Panc1 (cell line): Measurements from ENCODE around the gene PXYLP1. TPM values are rescaled to one million over a fixed set of nuclear protein-coding genes. Genes with fewer than 3 reads are reported as not detected.

ENCODE experiments used
- ATAC-seq: fragments of 200-7000 bp; cut with Tn5 transposase; 2 replicates; pipeline ENCODE4 v1.9.1; 2020; ENCODE audit warnings: mild to moderate bottlenecking, moderate library complexity
- BruUV-seq: library from RNA; stranded (reverse); fragments of 400-500 nt; replicated peaks from 2 replicates; lab custom pipeline; 2021; lab: Mats Ljungman, UMichigan
- CTCF ChIA-PET: fragments of 300-600 bp; sonication (Branson Sonifier 250); formaldehyde crosslinking; loops from one replicate; lab custom pipeline; 2022; ENCODE audit warnings: antibody characterized with exemption; lab: Charles Lee
- POLR2A ChIA-PET: fragments of 300-600 bp; sonication (Branson Sonifier 250); formaldehyde crosslinking; loops from one replicate; lab custom pipeline; 2022; ENCODE audit warnings: antibody characterized with exemption; lab: Charles Lee
- DNase-seq: peaks from one replicate; pipeline ENCODE4 v3.0.0-alpha.2; 2010; ENCODE audit warnings: low read depth, low spot score
- H3K27ac ChIP-seq: 2 replicates; pipeline ENCODE4 v1.5.1; 2011; ENCODE audit warnings: mild to moderate bottlenecking, low read length, inconsistent platforms
- H3K27me3 ChIP-seq: fragments of 200-500 bp; sonication (Bioruptor generic); 2 replicates; pipeline ENCODE4 v1.6.0; 2014; ENCODE audit warnings: low read length, inconsistent platforms; ENCODE audit not compliant: control insufficient read depth, insufficient read depth
- H3K36me3 ChIP-seq: fragments of 200-500 bp; sonication (Bioruptor generic); 2 replicates; pipeline ENCODE4 v1.5.1; 2014; ENCODE audit warnings: inconsistent platforms, mild to moderate bottlenecking, low read length, moderate library complexity; ENCODE audit not compliant: control insufficient read depth, insufficient read depth
- H3K4me1 ChIP-seq: 2 replicates; pipeline ENCODE4 v1.5.1; 2011; ENCODE audit warnings: inconsistent platforms, mild to moderate bottlenecking, low read length, moderate library complexity; ENCODE audit not compliant: control insufficient read depth, insufficient read depth
- H3K4me3 ChIP-seq, 2 experiments: 2 replicates each; pipeline ENCODE4 v1.5.1; 2011 to 2012; ENCODE audit warnings: low read depth in 2 of 2, low read length in 2 of 2, mild to moderate bottlenecking in 2 of 2, inconsistent platforms in 1 of 2, moderate library complexity in 1 of 2
- H3K9me3 ChIP-seq: fragments of 200-500 bp; sonication (Bioruptor generic); 2 replicates; pipeline ENCODE4 v1.5.1; 2014; ENCODE audit warnings: low read depth, mild to moderate bottlenecking, inconsistent platforms, low read length, moderate library complexity; ENCODE audit not compliant: control insufficient read depth, insufficient read depth
- POLR2AphosphoS5 ChIP-seq: IDR thresholded peaks from 2 replicates; pipeline ENCODE4 v1.6.1; 2012; ENCODE audit warnings: mild to moderate bottlenecking, low read depth, low read length, moderate library complexity
- SIN3A ChIP-seq: IDR thresholded peaks from 2 replicates; pipeline ENCODE4 v1.6.1; 2012; ENCODE audit warnings: low read depth, mild to moderate bottlenecking, low read length, moderate library complexity, borderline replicate concordance; ENCODE audit not compliant: insufficient read depth
- TCF7L2 ChIP-seq: IDR thresholded peaks from 2 replicates; pipeline ENCODE4 v1.6.1; 2011; ENCODE audit warnings: mild to moderate bottlenecking, low read depth, low read length, inconsistent platforms
- in situ Hi-C: cut with HindIII; loops from 2 replicates; pipeline ENCODE4 v1.10.0; 2016; ENCODE audit warnings: low sequenced_read_pairs, low pct_unique_long_range_greater_than_20kb
- intact Hi-C: fragments of 100-400 bp; cut with micrococcal nuclease; formaldehyde crosslinking; loops from one replicate; pipeline ENCODE4 v1.10.0; 2022; ENCODE audit not compliant: unreplicated experiment
- total RNA-seq: library from RNA; stranded (reverse); gene quantifications from one replicate; pipeline ENCODE4 v1.2.1, GENCODE V29; 2021; ENCODE audit not compliant: unreplicated experiment
- TF ChIP-seq, protein P1 (sequence below), 2 experiments: IDR thresholded peaks; 2 replicates each; pipeline ENCODE4 v1.6.1; 2011 to 2012; ENCODE audit warnings: low read depth in 2 of 2, control low read depth in 1 of 2, low read length in 1 of 2, mild to moderate bottlenecking in 1 of 2, moderate library complexity in 1 of 2; ENCODE audit not compliant: insufficient read depth in 1 of 2
- TF ChIP-seq, protein P2 (sequence below): fragments of 450-650 bp; IDR thresholded peaks from 2 replicates; pipeline ENCODE4 v1.5.1; 2017; ENCODE audit warnings: mild to moderate bottlenecking

The PXYLP1 gene
- total RNA-seq, 1 experiment from 2014 or later = 1.4 TPM

DNA sequence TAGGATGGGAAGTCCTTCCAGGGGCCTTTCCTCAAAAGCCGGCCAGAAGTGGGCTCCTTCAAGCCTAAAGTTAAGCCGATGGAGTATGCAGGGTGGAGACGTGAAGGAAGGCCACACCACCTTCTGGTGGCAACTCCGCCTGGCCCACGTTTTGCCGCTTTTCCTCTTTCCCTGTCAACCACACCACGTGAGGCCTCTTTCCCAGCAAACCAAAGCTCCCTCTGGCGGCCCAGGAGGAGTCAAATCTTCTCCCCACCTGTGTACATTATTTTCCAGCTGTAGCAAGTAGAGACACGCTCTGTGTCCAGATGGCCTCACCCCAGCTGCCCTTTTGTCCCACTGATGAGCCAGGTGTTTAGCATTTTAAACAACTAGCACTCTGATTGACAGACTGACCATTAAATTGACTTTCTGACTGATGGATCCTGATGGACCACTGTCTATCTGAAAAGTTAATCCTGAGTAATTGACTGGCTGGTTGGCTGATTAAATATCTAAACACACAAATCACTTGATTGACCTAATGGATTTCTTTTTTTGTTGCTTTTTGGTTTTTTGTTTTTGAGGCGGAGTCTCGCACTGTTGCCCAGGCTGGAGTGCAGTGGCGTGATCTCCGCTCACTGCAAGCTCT lies 77.1 kb downstream of the PXYLP1 start:
- intact Hi-C loops (no loop called here), in situ Hi-C loops (no loop called here)
- ChIA-PET CTCF (interaction anchor here (1.1 to 1.2 kb wide), 2 partner anchors 42 to 152 kb away, joined by 3 to 5 read pairs; no protein-coding TSS in a partner anchor), POLR2A (no interaction called here)
- no peak overlapping the region for H3K27ac ChIP-seq
- no peaks in the 10 kb centered on the region; the same call in 1 of the 2 replicates for H3K36me3 ChIP-seq
- no TSS peak for BruUV-seq
- H3K9me3 ChIP-seq = no peaks in the 10 kb centered on the region; the same call in 1 of the 2 replicates
- ATAC-seq = 0 out of 2 replicates have a peak, but pooled peaks have one; percentile 35
- no peak for DNase-seq
- peaks cover 8% of the 10 kb centered on the region for H3K4me1 ChIP-seq
- no peaks in the 10 kb centered on the region for H3K27me3 ChIP-seq
- TF ChIP-seq, protein P1, sequence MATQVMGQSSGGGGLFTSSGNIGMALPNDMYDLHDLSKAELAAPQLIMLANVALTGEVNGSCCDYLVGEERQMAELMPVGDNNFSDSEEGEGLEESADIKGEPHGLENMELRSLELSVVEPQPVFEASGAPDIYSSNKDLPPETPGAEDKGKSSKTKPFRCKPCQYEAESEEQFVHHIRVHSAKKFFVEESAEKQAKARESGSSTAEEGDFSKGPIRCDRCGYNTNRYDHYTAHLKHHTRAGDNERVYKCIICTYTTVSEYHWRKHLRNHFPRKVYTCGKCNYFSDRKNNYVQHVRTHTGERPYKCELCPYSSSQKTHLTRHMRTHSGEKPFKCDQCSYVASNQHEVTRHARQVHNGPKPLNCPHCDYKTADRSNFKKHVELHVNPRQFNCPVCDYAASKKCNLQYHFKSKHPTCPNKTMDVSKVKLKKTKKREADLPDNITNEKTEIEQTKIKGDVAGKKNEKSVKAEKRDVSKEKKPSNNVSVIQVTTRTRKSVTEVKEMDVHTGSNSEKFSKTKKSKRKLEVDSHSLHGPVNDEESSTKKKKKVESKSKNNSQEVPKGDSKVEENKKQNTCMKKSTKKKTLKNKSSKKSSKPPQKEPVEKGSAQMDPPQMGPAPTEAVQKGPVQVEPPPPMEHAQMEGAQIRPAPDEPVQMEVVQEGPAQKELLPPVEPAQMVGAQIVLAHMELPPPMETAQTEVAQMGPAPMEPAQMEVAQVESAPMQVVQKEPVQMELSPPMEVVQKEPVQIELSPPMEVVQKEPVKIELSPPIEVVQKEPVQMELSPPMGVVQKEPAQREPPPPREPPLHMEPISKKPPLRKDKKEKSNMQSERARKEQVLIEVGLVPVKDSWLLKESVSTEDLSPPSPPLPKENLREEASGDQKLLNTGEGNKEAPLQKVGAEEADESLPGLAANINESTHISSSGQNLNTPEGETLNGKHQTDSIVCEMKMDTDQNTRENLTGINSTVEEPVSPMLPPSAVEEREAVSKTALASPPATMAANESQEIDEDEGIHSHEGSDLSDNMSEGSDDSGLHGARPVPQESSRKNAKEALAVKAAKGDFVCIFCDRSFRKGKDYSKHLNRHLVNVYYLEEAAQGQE (IDR thresholded peaks at IDR 0.05; ENCODE audit: insufficient read depth in 1 of 2, low read depth in 2 of 2, low read length in 1 of 2) = no peak
- TF ChIP-seq, protein P2, sequence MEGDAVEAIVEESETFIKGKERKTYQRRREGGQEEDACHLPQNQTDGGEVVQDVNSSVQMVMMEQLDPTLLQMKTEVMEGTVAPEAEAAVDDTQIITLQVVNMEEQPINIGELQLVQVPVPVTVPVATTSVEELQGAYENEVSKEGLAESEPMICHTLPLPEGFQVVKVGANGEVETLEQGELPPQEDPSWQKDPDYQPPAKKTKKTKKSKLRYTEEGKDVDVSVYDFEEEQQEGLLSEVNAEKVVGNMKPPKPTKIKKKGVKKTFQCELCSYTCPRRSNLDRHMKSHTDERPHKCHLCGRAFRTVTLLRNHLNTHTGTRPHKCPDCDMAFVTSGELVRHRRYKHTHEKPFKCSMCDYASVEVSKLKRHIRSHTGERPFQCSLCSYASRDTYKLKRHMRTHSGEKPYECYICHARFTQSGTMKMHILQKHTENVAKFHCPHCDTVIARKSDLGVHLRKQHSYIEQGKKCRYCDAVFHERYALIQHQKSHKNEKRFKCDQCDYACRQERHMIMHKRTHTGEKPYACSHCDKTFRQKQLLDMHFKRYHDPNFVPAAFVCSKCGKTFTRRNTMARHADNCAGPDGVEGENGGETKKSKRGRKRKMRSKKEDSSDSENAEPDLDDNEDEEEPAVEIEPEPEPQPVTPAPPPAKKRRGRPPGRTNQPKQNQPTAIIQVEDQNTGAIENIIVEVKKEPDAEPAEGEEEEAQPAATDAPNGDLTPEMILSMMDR = peak; percentile 84
- no peak overlapping the region for H3K4me3 ChIP-seq

DNA sequence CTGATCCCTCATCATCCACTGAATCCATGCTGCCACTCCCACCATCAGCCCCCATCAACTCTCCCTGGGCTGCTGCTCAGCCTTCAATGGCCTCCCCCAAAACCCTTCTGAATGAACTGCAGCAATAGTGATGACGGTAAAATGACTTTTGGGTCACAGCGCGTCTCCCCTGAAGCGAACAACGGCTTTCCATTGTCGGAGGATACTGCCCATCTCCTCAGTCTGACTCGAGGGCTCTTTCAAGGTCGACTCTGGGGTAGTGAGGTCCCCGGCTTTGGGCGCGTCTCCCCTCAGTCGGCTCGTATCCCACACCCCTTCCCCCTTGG lies 79.5 kb downstream of the PXYLP1 start:
- no peaks in the 10 kb centered on the region; the same call in 1 of the 2 replicates for H3K36me3 ChIP-seq
- no peaks in the 10 kb centered on the region for H3K27me3 ChIP-seq
- TF ChIP-seq TCF7L2 (no peak), POLR2AphosphoS5 (no peak), SIN3A (no peak)
- TF ChIP-seq, protein P1 (IDR thresholded peaks at IDR 0.05; ENCODE audit: insufficient read depth in 1 of 2, low read depth in 2 of 2, low read length in 1 of 2) = no peak
- TF ChIP-seq, protein P2 = no peak
- H3K4me1 ChIP-seq = peaks cover 8% of the 10 kb centered on the region
- CTCF ChIA-PET = interaction anchor here (1.2 to 1.9 kb wide), 3 partner anchors 138 to 144 kb away, joined by 3 to 15 read pairs (median 3); no protein-coding TSS in a partner anchor
- peak overlapping the region; percentile 93 for H3K27ac ChIP-seq
- BruUV-seq = TSS peak; percentile 97
- ATAC-seq (no peak), DNase-seq (no peak)
- no peaks in the 10 kb centered on the region; the same call in 1 of the 2 replicates for H3K9me3 ChIP-seq
- in situ Hi-C loops (no loop called here), intact Hi-C loops (no loop called here)
- H3K4me3 ChIP-seq = peak overlapping the region; percentile 67 to 86
- POLR2A ChIA-PET = no interaction called here
